Measurements from ENCODE around the gene MEGF11. TPM values are rescaled to one million over a fixed set of nuclear protein-coding genes. Genes with fewer than 3 reads are reported as not detected.
A peak's percentile ranks its signal among the peaks of the same experiment; 100 is the strongest.
"Not testable (repeated sequence)": the region's sequence is repeated elsewhere in the genome, so short reads cannot be mapped to it uniquely, and the experiment has no call there.

The MEGF11 gene
- total RNA-seq, 1 experiment from 2014 or later = 0.03 TPM

DNA sequence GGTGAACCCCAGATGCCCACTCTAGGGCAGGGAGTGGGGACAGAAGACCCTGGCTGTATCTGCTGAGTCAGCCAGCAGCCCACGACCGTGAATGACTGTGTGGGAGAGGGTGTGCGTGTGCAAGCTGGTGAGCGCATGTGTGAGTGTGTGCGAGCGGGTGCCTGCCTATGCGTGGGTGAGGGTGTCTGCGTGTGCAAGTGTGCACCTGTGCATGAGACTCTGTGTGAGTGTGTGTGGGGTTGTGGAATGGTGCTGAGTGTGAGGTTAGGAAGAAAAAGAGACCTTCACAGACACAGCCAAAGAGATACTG, 235.1 kb downstream of the MEGF11 start:
- Histone ChIP-seq H3K36me3 (no peaks in the 10 kb centered on the region), H3K9me3 (replicated peaks) (no peaks in the 10 kb centered on the region), H3K4me3 (no peak overlapping the region), H3K27me3 (replicated peaks) (peaks cover 11% of the 10 kb centered on the region), H3K4me1 (replicated peaks) (no peaks in the 10 kb centered on the region), H3K27ac (no peak overlapping the region)
- no peak for DNase-seq (ENCODE audit: low read depth in 1 of 2, low spot score in 2 of 2)

DNA sequence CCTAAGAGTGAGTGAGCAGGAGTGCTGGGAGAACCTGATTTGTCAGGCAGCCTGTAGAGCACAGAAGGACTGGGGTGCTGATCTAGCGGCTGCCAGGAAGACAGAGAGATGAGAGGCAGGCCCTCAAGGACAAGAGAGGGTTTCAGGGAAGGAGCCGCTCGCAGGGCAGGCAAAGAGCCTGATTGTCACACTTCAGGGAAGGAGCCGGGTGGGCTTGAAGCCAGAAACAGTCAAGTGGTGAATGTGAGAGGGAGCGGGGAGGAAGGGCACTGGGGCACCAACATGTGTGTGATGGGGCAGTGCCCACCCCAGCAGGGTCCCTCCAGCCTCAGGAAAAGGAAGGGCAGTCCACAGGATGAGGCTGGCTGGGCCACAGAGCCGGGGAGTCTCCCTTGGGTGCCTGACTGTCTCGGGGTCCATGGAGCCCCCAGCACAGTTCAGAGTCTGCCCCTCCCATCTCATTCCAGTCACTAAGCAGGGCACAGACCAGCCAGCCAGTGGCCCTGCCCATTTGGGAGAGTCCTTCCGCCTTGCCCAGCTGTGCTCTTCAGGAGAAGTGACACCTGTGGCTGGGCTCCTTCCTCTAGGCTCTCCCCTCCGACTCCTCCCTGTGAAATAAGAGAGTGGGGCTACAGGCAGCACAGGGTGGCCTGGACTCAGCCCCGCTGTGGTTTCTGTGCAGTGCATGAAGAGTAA, 235.6 kb downstream of the MEGF11 start:
- H3K4me1 ChIP-seq (replicated peaks) = no peaks in the 10 kb centered on the region
- H3K36me3 ChIP-seq = no peaks in the 10 kb centered on the region
- DNase-seq (ENCODE audit: low read depth in 1 of 2, low spot score in 2 of 2) = no peak
- H3K4me3 ChIP-seq = no peak overlapping the region
- H3K9me3 ChIP-seq (replicated peaks) = no peaks in the 10 kb centered on the region
- no peak overlapping the region for H3K27ac ChIP-seq
- H3K27me3 ChIP-seq (replicated peaks) = peaks cover 11% of the 10 kb centered on the region

DNA sequence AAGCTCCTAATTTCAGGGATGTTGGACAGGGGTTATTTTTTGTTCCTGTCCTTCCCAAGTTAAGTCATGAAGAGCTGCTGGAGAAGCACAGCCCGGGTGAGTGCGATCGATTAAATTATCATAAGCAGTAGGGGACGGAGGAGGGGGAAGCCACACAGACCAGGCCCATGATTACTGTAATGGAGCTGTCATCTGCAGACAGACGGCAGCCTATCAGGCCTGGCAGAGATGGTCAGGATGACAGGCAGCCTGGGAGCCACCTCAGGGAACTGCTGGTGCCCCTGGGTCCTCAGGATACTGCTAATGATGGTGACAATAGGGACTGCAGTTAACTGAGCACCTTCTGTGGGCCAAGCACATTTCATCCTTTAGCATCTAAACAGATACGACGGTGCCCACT, 236.6 kb downstream of the MEGF11 start:
- DNase-seq (ENCODE audit: low read depth in 1 of 2, low spot score in 2 of 2) = no peak
- H3K36me3 ChIP-seq = no peaks in the 10 kb centered on the region
- H3K4me1 ChIP-seq (replicated peaks) = no peaks in the 10 kb centered on the region
- no peaks in the 10 kb centered on the region for H3K9me3 ChIP-seq (replicated peaks)
- H3K27ac ChIP-seq = no peak overlapping the region
- H3K27me3 ChIP-seq (replicated peaks) = peaks cover 11% of the 10 kb centered on the region
- H3K4me3 ChIP-seq = no peak overlapping the region

DNA sequence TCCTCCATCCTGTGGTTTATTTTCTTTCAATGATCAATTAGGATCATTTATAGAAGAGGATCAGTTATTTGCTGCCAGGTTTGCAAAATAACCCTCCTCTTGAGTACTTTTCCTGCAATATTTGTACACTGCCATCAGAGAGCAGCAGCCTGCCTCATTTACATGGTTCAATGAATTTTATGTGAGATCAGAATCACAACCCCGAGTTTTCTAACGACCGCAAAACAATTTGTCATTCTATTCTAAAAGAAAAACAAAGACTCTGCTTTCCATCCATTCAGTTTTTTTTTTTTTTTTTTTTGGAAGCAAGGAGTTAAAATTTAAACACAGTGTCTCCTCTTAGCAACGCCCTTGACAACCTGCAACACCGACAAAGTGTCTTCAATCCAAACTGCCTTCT, 237.4 kb downstream of the MEGF11 start:
- no peak for DNase-seq (ENCODE audit: low read depth in 1 of 2, low spot score in 2 of 2)
- no peaks in the 10 kb centered on the region for H3K9me3 ChIP-seq (replicated peaks)
- peaks cover 11% of the 10 kb centered on the region for H3K27me3 ChIP-seq (replicated peaks)
- H3K27ac ChIP-seq = no peak overlapping the region
- H3K4me3 ChIP-seq = no peak overlapping the region
- H3K36me3 ChIP-seq = no peaks in the 10 kb centered on the region
- H3K4me1 ChIP-seq (replicated peaks) = no peaks in the 10 kb centered on the region

DNA sequence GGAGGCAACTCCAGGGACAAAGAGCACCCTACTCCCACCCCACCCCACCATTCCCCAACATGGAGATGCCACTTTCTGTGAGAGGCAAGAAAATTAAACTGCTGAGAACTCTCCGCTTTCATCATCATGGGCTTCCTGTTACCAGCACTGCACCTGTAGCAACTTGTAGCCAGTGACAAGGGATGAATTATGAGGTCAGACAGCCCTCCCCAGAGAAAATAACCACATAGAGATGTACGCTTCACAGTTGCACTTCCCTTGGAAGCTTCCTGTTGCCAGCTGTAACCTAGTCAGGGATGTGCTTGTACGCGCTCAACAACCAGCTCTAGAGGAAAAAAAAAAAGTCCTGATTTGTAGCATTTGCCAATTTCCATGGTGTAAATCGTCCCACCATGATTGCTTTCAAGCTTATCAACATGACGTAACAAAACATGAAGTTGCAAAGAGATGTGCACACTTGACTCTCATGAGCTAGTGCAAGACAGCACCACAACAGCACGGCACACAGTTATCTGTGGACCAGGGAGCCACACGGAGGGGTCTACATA, 238.8 kb downstream of the MEGF11 start:
- H3K9me3 ChIP-seq (replicated peaks) = no peaks in the 10 kb centered on the region

DNA sequence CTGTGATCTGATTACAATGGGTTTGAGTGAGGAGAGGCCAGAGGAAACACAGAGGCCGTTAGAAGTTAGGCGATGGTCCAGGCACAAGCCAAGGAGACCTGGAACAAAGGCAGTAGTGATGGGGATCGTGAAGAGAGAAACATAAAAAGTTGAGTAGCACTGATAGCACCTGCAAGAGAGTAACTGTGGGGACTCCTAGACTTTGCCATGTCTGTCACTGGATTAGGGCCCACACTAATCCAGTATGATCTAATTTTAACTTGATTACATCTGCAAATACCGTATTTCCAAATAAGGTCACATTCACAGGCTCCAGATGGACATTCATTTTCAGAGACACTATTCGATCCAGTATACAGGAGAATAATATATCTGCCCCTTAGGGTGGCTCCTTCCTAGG, 239.5 kb downstream of the MEGF11 start:
- DNase-seq (ENCODE audit: low read depth in 1 of 2, low spot score in 2 of 2) = no peak
- Histone ChIP-seq H3K27ac (no peak overlapping the region), H3K4me3 (no peak overlapping the region), H3K9me3 (replicated peaks) (no peaks in the 10 kb centered on the region), H3K36me3 (no peaks in the 10 kb centered on the region), H3K4me1 (replicated peaks) (no peaks in the 10 kb centered on the region), H3K27me3 (replicated peaks) (peaks cover 6% of the 10 kb centered on the region)

More for the DNA sequence above, 238.8 kb downstream of the MEGF11 start:
- Histone ChIP-seq H3K4me1 (replicated peaks) (no peaks in the 10 kb centered on the region), H3K4me3 (no peak overlapping the region), H3K27me3 (replicated peaks) (peaks cover 9% of the 10 kb centered on the region), H3K36me3 (no peaks in the 10 kb centered on the region), H3K27ac (no peak overlapping the region)
- DNase-seq (ENCODE audit: low read depth in 1 of 2, low spot score in 2 of 2) = no peak

DNA sequence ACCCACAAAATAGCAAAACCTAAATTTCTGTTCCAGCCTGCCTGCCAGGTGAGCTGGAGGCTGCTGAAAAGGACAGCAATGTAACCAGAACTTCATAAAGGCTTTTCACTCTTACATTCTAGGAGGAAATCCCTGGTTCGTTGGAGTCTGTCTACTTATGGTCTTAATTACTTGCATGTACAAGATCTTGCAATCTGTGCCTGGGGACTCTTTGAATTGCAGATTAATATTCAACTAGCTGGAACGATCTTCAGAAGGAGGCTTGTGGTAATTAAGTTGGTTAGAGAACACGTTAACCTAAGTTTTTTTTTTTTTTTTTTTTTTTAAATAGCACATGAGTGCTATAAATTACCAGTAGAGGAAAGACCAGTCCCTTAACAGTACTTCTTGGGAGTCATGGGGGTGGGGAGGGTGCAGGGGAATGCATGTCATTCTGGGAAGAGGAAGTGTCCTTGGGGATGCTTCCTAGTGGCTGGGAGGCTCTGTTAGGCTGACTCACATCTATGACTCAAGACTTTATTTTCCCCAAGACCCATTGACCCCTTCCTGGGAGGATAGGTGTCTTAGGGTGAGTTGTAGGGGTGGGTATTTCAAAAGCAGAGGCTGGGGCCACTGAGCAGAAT, 244.5 kb downstream of the MEGF11 start:
- DNase-seq (ENCODE audit: low read depth in 1 of 2, low spot score in 2 of 2) = no peak
- Histone ChIP-seq H3K27me3 (replicated peaks) (no peaks in the 10 kb centered on the region), H3K36me3 (no peaks in the 10 kb centered on the region), H3K27ac (no peak overlapping the region), H3K4me1 (replicated peaks) (no peaks in the 10 kb centered on the region), H3K4me3 (no peak overlapping the region), H3K9me3 (replicated peaks) (no peaks in the 10 kb centered on the region)

DNA sequence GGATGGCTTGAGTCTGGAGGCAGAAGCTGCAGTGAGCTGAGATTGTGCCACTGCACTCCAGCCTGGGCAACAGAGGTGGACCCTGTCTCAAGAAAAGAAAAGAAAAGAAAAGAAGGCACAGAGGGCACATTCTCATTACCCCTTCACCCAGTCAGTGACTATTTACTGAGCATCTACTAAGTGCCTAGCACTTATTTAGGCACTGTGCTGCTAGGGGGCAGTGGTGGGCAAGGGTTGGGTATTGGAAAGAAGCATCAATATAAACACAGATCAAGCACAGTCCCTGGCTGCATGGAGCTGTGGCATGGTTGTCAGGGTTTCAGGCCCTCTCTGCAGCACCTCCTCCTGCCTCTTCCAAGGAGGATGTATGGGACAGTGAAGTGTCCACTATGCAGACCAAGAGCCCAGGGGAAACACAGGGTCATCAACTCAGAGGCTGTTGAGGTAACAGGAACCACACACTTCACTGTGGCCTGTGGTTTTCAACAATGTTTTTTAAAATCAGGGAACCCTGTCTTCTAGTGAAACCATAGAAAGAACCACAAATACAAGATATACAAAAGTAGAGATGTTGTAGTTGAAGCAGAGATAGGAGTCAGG, 245.8 kb downstream of the MEGF11 start:
- DNase-seq (ENCODE audit: low read depth in 1 of 2, low spot score in 2 of 2) = no peak
- no peak overlapping the region for H3K27ac ChIP-seq

DNA sequence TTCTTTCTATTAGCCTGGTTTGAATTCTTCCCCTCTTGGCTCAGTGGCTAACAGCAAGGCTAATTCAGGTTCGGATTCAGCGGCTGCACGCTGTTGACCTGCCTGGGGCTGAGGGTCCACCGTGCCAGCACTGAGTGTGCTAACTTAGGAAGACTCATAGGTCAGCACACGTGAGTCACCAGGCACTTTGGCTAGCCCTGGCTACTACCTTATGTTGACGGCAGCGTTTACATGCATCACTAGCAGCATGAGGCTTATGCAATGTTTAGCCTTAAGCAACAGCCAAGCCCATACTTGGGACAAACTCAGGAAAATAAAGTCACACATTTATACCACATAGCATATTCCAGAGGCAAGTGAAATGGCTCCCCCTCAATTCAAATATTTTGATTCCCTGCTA, 246.6 kb downstream of the MEGF11 start:
- DNase-seq (ENCODE audit: low read depth in 1 of 2, low spot score in 2 of 2) = no peak

More for the DNA sequence above, 245.8 kb downstream of the MEGF11 start:
- Histone ChIP-seq H3K4me3 (no peak overlapping the region), H3K9me3 (replicated peaks) (no peaks in the 10 kb centered on the region), H3K4me1 (replicated peaks) (no peaks in the 10 kb centered on the region), H3K36me3 (no peaks in the 10 kb centered on the region), H3K27me3 (replicated peaks) (no peaks in the 10 kb centered on the region)

DNA sequence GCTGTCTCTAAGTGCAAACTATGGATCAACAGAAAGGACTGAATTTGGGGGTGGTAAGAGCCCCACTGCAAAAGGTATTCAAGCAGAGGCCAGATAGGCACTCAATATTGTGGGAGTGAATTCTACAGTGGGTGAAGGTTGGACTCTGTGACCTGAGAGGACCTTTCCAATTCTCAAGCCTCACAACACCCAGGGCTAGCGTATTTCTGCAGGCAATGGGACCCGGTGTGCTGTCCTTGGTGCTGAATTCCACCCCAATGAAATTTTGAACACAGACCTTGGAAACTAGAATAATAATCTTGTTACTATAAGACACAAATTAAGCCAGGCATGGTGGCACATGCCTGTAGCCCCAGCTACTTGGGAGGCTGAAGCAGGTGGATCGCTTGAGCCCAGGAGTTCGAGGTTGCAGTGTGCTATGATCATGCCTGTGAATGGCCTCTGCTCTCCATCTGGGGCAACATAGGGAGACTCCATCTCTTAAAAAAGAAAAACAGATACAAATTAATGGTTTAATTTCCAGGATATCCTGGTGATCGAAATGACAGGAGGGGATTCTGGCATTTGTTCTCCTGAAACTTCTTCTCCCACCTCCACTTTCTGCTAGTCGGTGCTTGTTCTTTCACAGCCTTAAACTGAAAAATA, 248.8 kb downstream of the MEGF11 start:
- H3K9me3 ChIP-seq (replicated peaks) = no peaks in the 10 kb centered on the region
- no peaks in the 10 kb centered on the region for H3K4me1 ChIP-seq (replicated peaks)
- H3K36me3 ChIP-seq = no peaks in the 10 kb centered on the region
- DNase-seq (ENCODE audit: low read depth in 1 of 2, low spot score in 2 of 2) = peak in 1 of 2 experiments; percentile 15
- H3K27ac ChIP-seq = no peak overlapping the region
- H3K4me3 ChIP-seq = no peak overlapping the region
- no peaks in the 10 kb centered on the region; the same call in 1 of the 2 replicates for H3K27me3 ChIP-seq (replicated peaks)

More for the DNA sequence above, 246.6 kb downstream of the MEGF11 start:
- Histone ChIP-seq H3K27me3 (replicated peaks) (no peaks in the 10 kb centered on the region), H3K9me3 (replicated peaks) (no peaks in the 10 kb centered on the region), H3K27ac (no peak overlapping the region), H3K4me1 (replicated peaks) (no peaks in the 10 kb centered on the region), H3K4me3 (no peak overlapping the region), H3K36me3 (no peaks in the 10 kb centered on the region)

DNA sequence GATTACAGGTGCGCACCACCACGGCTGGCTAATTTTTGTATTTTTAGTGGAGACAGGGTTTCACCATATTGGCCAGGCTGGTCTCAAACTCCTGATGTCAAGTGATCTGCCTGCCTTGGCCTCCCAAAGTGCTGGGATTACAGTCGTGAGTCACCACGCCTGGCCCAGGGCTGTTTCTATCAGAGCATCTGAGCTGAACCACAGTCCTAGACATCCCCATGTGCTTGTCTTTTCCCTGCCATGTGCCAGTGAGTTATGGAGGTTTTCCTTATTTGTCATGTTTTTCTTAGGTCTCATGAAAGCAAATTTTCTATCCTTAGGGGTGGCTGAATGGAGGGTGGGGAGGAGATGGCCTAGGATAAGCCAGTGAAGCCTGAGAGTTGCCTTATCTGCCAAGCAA, 250.4 kb downstream of the MEGF11 start:
- not testable (repeated sequence) for H3K4me3 ChIP-seq; H3K4me1 ChIP-seq (replicated peaks); H3K36me3 ChIP-seq; H3K27ac ChIP-seq; H3K9me3 ChIP-seq (replicated peaks); DNase-seq (ENCODE audit: low read depth in 1 of 2, low spot score in 2 of 2); H3K27me3 ChIP-seq (replicated peaks)

DNA sequence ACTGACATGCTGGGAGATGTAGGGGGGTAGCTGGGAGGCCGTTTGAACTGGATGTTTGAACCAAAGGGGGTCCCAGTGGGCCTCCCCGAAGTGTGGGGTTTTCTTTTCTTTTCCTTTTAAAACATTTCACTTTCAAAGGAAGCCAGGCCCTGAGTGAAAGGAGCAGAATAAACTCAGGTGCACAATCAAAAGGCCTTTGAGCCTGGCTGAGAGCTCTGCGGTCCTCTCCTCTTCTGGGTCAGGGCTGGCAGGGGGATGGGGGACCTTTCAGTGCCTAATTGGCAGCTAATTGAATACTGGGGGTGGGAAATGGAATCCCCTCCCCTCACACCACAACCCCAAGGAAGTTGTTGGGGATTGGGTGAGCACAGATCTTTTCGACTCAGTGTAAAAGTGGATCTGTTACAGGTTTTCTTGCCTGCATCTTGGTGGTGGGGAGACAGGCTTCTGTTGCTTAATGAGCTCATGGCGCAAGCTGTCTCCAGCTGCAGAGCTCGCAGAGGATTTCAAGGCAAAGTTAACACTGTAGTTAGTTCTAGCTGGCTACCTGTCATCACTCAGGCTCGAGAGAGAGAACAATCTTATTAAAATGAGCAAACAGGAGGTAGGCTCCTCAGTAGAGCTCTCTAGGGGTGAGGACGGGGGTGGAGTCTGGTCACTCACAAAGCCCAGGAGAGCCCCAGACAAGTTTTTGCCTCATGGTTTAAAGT, 251.7 kb downstream of the MEGF11 start:
- Histone ChIP-seq H3K27me3 (replicated peaks) (peaks cover 4% of the 10 kb centered on the region; the same call in 1 of the 2 replicates), H3K36me3 (no peaks in the 10 kb centered on the region), H3K4me1 (replicated peaks) (no peaks in the 10 kb centered on the region), H3K27ac (no peak overlapping the region), H3K9me3 (replicated peaks) (no peaks in the 10 kb centered on the region), H3K4me3 (no peak overlapping the region)
- no peak for DNase-seq (ENCODE audit: low read depth in 1 of 2, low spot score in 2 of 2)

DNA sequence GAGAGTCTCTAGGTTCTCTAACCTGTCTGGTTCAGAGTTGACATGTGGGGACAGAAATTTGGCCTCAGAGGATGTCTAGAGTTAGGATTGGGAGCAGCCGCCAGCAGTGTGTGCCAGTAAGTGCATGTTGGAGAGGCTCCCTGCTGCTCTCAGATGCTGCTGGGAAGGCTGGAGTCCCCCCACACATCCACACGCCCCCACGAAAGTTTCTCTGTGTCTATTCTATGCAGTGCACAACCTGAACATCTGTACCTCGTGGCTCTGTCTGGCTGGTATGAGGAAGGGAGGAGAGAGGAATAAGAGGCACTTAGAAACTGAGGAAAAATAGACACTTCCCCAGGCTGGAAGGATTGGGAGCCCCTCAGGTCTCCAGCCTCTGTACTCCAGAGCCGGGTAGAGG, 252.5 kb downstream of the MEGF11 start:
- Histone ChIP-seq H3K27ac (no peak overlapping the region), H3K4me1 (replicated peaks) (no peaks in the 10 kb centered on the region), H3K27me3 (replicated peaks) (peaks cover 4% of the 10 kb centered on the region; the same call in 1 of the 2 replicates), H3K4me3 (no peak overlapping the region), H3K9me3 (replicated peaks) (no peaks in the 10 kb centered on the region), H3K36me3 (no peaks in the 10 kb centered on the region)
- no peak for DNase-seq (ENCODE audit: low read depth in 1 of 2, low spot score in 2 of 2)

Data from SJSA1 (cell line).